Measurements from ENCODE around the gene RNF39. TPM values are rescaled to one million over a fixed set of nuclear protein-coding genes. Genes with fewer than 3 reads are reported as not detected.

The RNF39 gene
- total and polyA plus RNA-seq, 4 donors = 1.0 to 2.3 (median 1.3) TPM; not detected in 1

DNA sequence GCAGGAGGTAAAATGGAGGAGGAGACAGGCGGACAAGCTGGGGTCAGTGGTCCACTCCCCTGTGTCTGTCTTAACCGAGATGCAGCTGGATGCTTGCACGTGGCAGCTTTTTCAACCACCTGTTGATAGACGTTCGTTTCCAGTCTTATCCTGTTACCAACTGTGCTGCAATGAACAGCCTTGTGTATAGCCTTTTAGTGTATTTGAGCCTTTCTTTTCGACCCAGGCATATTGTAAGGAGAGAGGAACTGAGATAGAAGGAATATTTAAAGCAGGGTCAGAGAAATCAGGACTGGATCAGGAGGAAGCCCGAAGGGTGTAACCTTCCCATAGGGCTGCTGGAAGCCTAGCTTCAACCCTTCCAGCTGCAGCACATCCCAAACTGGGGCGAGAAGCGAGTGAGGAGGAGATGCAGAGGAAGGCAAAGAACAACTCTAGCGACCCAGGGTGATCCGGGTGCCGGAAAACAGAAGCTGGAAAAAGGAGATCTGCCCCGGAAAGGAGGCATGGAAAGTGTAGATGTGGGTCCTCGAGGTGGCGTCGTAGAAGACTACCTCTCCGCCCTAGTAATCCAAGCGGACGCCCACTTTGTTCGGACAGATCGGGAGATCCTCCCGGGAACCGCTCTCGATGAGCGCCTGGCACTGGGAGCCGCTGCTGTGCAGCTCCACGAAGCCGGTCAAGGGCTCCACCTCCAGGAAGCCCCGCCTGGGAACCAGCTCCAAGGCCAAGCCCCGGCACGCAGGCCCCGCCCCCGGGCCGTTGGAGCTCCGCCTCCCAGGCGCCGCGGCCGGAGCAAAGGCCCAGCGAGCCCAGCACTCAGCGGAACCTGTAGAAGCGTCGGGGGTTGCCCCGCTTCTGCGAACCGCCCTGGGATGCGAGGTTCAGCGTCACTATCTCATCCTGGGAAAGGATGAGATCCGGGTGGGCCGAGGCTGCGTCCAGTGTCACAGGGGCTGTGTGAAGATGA lies 26.2 kb upstream of the RNF39 start:
- Histone ChIP-seq H3K9me3 (ENCODE audit: control insufficient read depth in 4 of 4, insufficient read depth in 3 of 4, low read length in 3 of 4) (no peaks in the 10 kb centered on the region), H3K27me3 (ENCODE audit: control insufficient read depth in 3 of 3, insufficient read depth in 3 of 3, low read length in 2 of 3) (peaks cover 0 to 74% (median 64%) of the 10 kb centered on the region in 3 donors), H3K4me1 (ENCODE audit: control insufficient read depth in 5 of 5, insufficient read depth in 5 of 5, low read length in 5 of 5) (peaks cover 6 to 24% (median 10%) of the 10 kb centered on the region in 5 donors), H3K27ac (ENCODE audit: low read depth in 1 of 2, low read length in 1 of 2) (peak overlapping the region in 1 of 2 donors; percentile 55), H3K36me3 (ENCODE audit: control insufficient read depth in 4 of 4, insufficient read depth in 4 of 4, low read length in 4 of 4) (no peaks in the 10 kb centered on the region), H3K9ac (ENCODE audit: insufficient read depth in 1 of 2, low read length in 2 of 2) (peak overlapping the region in 1 of 2 donors; percentile 11), H3K4me3 (no peak overlapping the region)
- peak; percentile 92 for ATAC-seq (ENCODE audit: insufficient read depth, low FRiP score)
- WGBS, 2 donors = 2 to 3% methylated on average over 48 to 51 of the region's 51 CpGs
- peak; percentile 82 to 88 (median 87) for DNase-seq
- TF ChIP-seq, protein P1, sequence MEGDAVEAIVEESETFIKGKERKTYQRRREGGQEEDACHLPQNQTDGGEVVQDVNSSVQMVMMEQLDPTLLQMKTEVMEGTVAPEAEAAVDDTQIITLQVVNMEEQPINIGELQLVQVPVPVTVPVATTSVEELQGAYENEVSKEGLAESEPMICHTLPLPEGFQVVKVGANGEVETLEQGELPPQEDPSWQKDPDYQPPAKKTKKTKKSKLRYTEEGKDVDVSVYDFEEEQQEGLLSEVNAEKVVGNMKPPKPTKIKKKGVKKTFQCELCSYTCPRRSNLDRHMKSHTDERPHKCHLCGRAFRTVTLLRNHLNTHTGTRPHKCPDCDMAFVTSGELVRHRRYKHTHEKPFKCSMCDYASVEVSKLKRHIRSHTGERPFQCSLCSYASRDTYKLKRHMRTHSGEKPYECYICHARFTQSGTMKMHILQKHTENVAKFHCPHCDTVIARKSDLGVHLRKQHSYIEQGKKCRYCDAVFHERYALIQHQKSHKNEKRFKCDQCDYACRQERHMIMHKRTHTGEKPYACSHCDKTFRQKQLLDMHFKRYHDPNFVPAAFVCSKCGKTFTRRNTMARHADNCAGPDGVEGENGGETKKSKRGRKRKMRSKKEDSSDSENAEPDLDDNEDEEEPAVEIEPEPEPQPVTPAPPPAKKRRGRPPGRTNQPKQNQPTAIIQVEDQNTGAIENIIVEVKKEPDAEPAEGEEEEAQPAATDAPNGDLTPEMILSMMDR (IDR thresholded peaks at IDR 0.05; ENCODE audit: control extremely low read depth, extremely low read depth) = no peak

DNA sequence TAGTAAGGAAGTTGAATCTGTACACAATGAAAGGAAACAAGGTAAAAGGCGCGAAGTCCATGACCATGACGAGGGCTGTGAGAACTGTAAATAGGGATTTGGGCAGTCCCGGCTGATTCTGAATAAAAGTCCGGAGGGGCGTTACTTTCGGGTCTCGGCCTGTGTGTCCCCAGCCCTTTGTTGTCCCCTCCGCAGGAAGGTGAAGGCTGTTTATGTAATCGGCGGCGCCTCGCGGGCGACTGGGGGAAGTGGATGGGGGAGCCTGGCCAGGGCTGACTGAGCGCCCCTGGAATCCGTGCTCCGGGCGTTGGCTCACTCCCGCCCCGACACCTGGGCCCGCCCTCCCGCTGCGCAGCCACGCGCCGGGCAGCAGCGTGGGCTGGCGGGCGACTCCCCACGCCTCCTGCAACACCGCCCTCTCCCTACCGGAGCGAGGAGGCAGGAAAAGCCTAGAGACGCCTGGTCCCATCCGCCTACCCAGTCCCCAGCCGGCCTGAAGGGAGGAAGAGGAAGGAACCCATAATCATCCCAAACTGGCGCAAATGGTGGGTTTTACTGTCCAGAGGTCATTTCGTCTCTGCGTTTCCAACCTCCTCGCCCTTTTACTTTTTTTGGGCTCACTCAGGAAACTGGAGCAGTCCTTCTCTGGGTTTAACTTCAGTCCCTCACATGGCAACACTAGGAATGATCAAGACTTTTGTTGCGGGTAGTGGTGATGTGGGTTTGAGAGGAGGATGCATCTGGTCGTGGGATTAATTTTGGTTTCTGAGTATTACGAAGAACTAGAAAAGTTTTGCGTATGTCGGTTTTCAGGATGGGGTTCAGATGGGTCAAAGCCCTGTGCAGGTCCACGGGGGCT lies 25.2 kb upstream of the RNF39 start:
- Histone ChIP-seq H3K36me3 (ENCODE audit: control insufficient read depth in 4 of 4, insufficient read depth in 4 of 4, low read length in 4 of 4) (no peaks in the 10 kb centered on the region), H3K9me3 (ENCODE audit: control insufficient read depth in 4 of 4, insufficient read depth in 3 of 4, low read length in 3 of 4) (no peaks in the 10 kb centered on the region), H3K4me3 (no peak overlapping the region), H3K27ac (ENCODE audit: low read depth in 1 of 2, low read length in 1 of 2) (no peak overlapping the region), H3K27me3 (ENCODE audit: control insufficient read depth in 3 of 3, insufficient read depth in 3 of 3, low read length in 2 of 3) (peaks cover 0 to 80% (median 63%) of the 10 kb centered on the region in 3 donors), H3K9ac (ENCODE audit: insufficient read depth in 1 of 2, low read length in 2 of 2) (no peak overlapping the region), H3K4me1 (ENCODE audit: control insufficient read depth in 5 of 5, insufficient read depth in 5 of 5, low read length in 5 of 5) (peaks cover 6 to 24% (median 10%) of the 10 kb centered on the region in 5 donors)
- peak; percentile 9 to 16 (median 15) for DNase-seq
- ATAC-seq (ENCODE audit: insufficient read depth, low FRiP score) = peak; percentile 50
- WGBS, 2 donors = 1 to 2% methylated on average over 47 of the region's 47 CpGs
- TF ChIP-seq, protein P1 (IDR thresholded peaks at IDR 0.05; ENCODE audit: control extremely low read depth, extremely low read depth) = no peak

DNA sequence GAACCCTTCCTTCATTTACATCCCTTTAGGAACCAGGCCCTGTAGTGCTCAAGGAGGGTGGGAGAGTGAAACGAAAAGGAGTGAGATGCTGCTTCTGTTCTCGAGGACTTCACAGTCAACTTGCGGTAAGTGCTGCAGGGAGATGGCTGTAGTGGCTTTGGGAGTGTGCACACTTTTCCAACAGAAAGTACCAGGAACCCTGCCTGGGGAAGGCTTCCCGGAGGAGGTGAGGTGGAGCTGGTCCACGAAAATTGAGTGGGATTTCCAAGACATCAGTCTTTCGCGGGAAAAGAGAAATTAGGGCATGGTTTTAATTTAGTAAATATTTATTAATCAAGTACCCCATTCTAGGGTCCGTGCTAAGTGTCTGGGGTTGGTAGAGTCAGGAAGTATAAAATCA lies 24.6 kb upstream of the RNF39 start:
- no peak for ATAC-seq (ENCODE audit: insufficient read depth, low FRiP score)
- peaks cover 6 to 24% (median 10%) of the 10 kb centered on the region in 5 donors for H3K4me1 ChIP-seq (ENCODE audit: control insufficient read depth in 5 of 5, insufficient read depth in 5 of 5, low read length in 5 of 5)
- H3K27ac ChIP-seq (ENCODE audit: low read depth in 1 of 2, low read length in 1 of 2) = no peak overlapping the region
- no peak for DNase-seq
- H3K9ac ChIP-seq (ENCODE audit: insufficient read depth in 1 of 2, low read length in 2 of 2) = no peak overlapping the region
- H3K4me3 ChIP-seq = no peak overlapping the region
- no peaks in the 10 kb centered on the region for H3K9me3 ChIP-seq (ENCODE audit: control insufficient read depth in 4 of 4, insufficient read depth in 3 of 4, low read length in 3 of 4)
- H3K36me3 ChIP-seq (ENCODE audit: control insufficient read depth in 4 of 4, insufficient read depth in 4 of 4, low read length in 4 of 4) = no peaks in the 10 kb centered on the region
- peaks cover 0 to 77% (median 67%) of the 10 kb centered on the region in 3 donors for H3K27me3 ChIP-seq (ENCODE audit: control insufficient read depth in 3 of 3, insufficient read depth in 3 of 3, low read length in 2 of 3)
- 29 to 34% methylated on average over 8 of the region's 8 CpGs for WGBS, 2 donors
- TF ChIP-seq, protein P1 (IDR thresholded peaks at IDR 0.05; ENCODE audit: control extremely low read depth, extremely low read depth) = no peak

Data from lung (tissue), 12 donors.